ENCODE results near the gene PRPF39.

PRPF39 gene

GRCh38 chr14:45083976-45084722, at the start of gene PRPF39:
TSS of gene PRPF39 (plus strand) at chr14:45084116. CDS start at chr14:45095240, 11,124 bp downstream.
- in situ Hi-C loops (cut with HindIII; ENCODE audit: low pct_unique_long_range_greater_than_20kb, low sequenced_read_pairs): no loop called here
- DNase-seq (ENCODE audit: low read depth in 1 of 2, low spot score in 1 of 2): peak; percentile 97
- no peak for TF ChIP-seq JUND (IDR thresholded peaks at IDR 0.05; ENCODE audit: low read depth)

GRCh38 chr14:45034730-45035129, 49.2 kb upstream of the PRPF39 start:
- TF ChIP-seq JUND (IDR thresholded peaks at IDR 0.05; ENCODE audit: low read depth): no peak
- DNase-seq (ENCODE audit: low read depth in 1 of 2, low spot score in 1 of 2): no peak
- in situ Hi-C loops (cut with HindIII; ENCODE audit: low pct_unique_long_range_greater_than_20kb, low sequenced_read_pairs): no loop called here

GRCh38 chr14:45038256-45038655, 45.7 kb upstream of the PRPF39 start:
- DNase-seq (ENCODE audit: low read depth in 1 of 2, low spot score in 1 of 2): no peak
- TF ChIP-seq JUND (IDR thresholded peaks at IDR 0.05; ENCODE audit: low read depth): no peak
- in situ Hi-C loops (cut with HindIII; ENCODE audit: low pct_unique_long_range_greater_than_20kb, low sequenced_read_pairs): no loop called here

GRCh38 chr14:45038865-45039264, 45.1 kb upstream of the PRPF39 start:
- DNase-seq (ENCODE audit: low read depth in 1 of 2, low spot score in 1 of 2): peak in 1 of 2 experiments; percentile 6
- in situ Hi-C loops (cut with HindIII; ENCODE audit: low pct_unique_long_range_greater_than_20kb, low sequenced_read_pairs): no loop called here
- TF ChIP-seq JUND (IDR thresholded peaks at IDR 0.05; ENCODE audit: low read depth): no peak

GRCh38 chr14:45039390-45039789, 44.5 kb upstream of the PRPF39 start:
- in situ Hi-C loops (cut with HindIII; ENCODE audit: low pct_unique_long_range_greater_than_20kb, low sequenced_read_pairs): no loop called here
- DNase-seq (ENCODE audit: low read depth in 1 of 2, low spot score in 1 of 2): no peak
- TF ChIP-seq JUND (IDR thresholded peaks at IDR 0.05; ENCODE audit: low read depth): no peak

GRCh38 chr14:45041641-45042040, 42.3 kb upstream of the PRPF39 start:
- no peak for DNase-seq (ENCODE audit: low read depth in 1 of 2, low spot score in 1 of 2)
- no peak for TF ChIP-seq JUND (IDR thresholded peaks at IDR 0.05; ENCODE audit: low read depth)
- in situ Hi-C loops (cut with HindIII; ENCODE audit: low pct_unique_long_range_greater_than_20kb, low sequenced_read_pairs): no loop called here

- in situ Hi-C loops (cut with HindIII; ENCODE audit: low pct_unique_long_range_greater_than_20kb, low sequenced_read_pairs): no loop called here
- DNase-seq (ENCODE audit: low read depth in 1 of 2, low spot score in 1 of 2): no peak
- TF ChIP-seq JUND (IDR thresholded peaks at IDR 0.05; ENCODE audit: low read depth): no peak
These were observed 39.3 kb upstream of the PRPF39 start for GRCh38 chr14:45044638-45045037.

- in situ Hi-C loops (cut with HindIII; ENCODE audit: low pct_unique_long_range_greater_than_20kb, low sequenced_read_pairs): no loop called here
- TF ChIP-seq JUND (IDR thresholded peaks at IDR 0.05; ENCODE audit: low read depth): no peak
These were observed 35.5 kb upstream of the PRPF39 start for GRCh38 chr14:45048385-45048784.

GRCh38 chr14:45051180-45051579, 32.7 kb upstream of the PRPF39 start:
- in situ Hi-C loops (cut with HindIII; ENCODE audit: low pct_unique_long_range_greater_than_20kb, low sequenced_read_pairs): no loop called here
- TF ChIP-seq JUND (IDR thresholded peaks at IDR 0.05; ENCODE audit: low read depth): no peak
- DNase-seq (ENCODE audit: low read depth in 1 of 2, low spot score in 1 of 2): no peak

More at GRCh38 chr14:45048385-45048784, 35.5 kb upstream of the PRPF39 start:
- DNase-seq (ENCODE audit: low read depth in 1 of 2, low spot score in 1 of 2): no peak

GRCh38 chr14:45051896-45052295, 32.0 kb upstream of the PRPF39 start:
- no peak for TF ChIP-seq JUND (IDR thresholded peaks at IDR 0.05; ENCODE audit: low read depth)
- in situ Hi-C loops (cut with HindIII; ENCODE audit: low pct_unique_long_range_greater_than_20kb, low sequenced_read_pairs): no loop called here
- no peak for DNase-seq (ENCODE audit: low read depth in 1 of 2, low spot score in 1 of 2)

GRCh38 chr14:45057349-45057748, 26.6 kb upstream of the PRPF39 start:
- in situ Hi-C loops (cut with HindIII; ENCODE audit: low pct_unique_long_range_greater_than_20kb, low sequenced_read_pairs): no loop called here
- no peak for TF ChIP-seq JUND (IDR thresholded peaks at IDR 0.05; ENCODE audit: low read depth)
- no peak for DNase-seq (ENCODE audit: low read depth in 1 of 2, low spot score in 1 of 2)

- DNase-seq (ENCODE audit: low read depth in 1 of 2, low spot score in 1 of 2): no peak
These were observed 26.0 kb upstream of the PRPF39 start for GRCh38 chr14:45057881-45058364.

GRCh38 chr14:45060551-45060950, 23.4 kb upstream of the PRPF39 start:
- no peak for DNase-seq (ENCODE audit: low read depth in 1 of 2, low spot score in 1 of 2)
- no peak for TF ChIP-seq JUND (IDR thresholded peaks at IDR 0.05; ENCODE audit: low read depth)
- in situ Hi-C loops (cut with HindIII; ENCODE audit: low pct_unique_long_range_greater_than_20kb, low sequenced_read_pairs): no loop called here

More at GRCh38 chr14:45057881-45058364, 26.0 kb upstream of the PRPF39 start:
- in situ Hi-C loops (cut with HindIII; ENCODE audit: low pct_unique_long_range_greater_than_20kb, low sequenced_read_pairs): no loop called here
- no peak for TF ChIP-seq JUND (IDR thresholded peaks at IDR 0.05; ENCODE audit: low read depth)

Data from T47D (cell line).